GM20431 (cell line): ENCODE data around the gene IKZF1.

Experiments used
- in situ Hi-C: fragments of 300-500 bp; cut with MseI, MboI; formaldehyde crosslinking; loops from one replicate; pipeline ENCODE4 v1.15.0; 2020; ENCODE audit warnings: low sequenced_read_pairs; ENCODE audit not compliant: unreplicated experiment

The IKZF1 gene

GRCh38 chr7:50304129-50304910 is at the start of gene IKZF1:
IKZF1 (plus strand) TSS chr7:50304716; CDS start chr7:50319062, 14,346 bp downstream.
- in situ Hi-C loops = no loop called here

- in situ Hi-C loops = no loop called here
These were observed 42.9 kb upstream of the IKZF1 start for GRCh38 chr7:50261593-50261992.

- in situ Hi-C loops = no loop called here
These were observed 42.1 kb upstream of the IKZF1 start for GRCh38 chr7:50262446-50262845.

DNA sequence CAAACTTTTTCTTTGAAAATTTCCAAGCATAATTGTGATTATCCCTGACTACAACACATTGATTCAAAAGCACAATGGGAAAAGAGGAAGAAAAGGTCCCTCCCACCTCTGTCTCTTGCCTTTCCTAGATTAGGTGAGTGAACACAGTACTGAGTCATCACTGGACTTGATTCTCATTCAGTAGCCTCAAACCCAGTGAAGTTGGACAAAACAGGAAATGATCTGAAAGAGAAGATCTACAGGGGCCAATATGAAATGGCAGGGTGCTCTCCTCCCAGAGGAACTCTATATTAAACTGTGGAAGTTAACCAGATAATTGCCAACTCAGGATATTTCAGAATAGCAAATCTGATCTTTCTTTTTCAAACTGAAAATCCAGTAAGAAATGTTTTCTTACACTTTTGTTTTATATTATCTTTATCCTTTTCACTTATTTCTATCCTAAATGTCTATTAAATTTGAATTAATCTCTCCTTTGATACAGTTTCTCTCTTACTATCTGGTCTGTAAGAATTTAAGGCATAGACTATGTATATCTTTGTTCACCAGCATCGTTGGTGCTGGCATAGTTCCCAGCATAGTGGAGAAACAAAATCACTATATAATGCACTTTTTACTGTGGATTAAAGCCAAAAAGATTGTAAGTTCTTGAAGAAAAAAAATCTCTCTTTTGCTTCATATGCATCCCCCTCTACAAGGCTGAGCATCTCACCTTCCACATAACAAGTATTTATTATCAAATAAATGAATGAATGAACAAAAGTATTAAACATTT is 41.4 kb upstream of the IKZF1 start:
- in situ Hi-C loops = no loop called here

DNA sequence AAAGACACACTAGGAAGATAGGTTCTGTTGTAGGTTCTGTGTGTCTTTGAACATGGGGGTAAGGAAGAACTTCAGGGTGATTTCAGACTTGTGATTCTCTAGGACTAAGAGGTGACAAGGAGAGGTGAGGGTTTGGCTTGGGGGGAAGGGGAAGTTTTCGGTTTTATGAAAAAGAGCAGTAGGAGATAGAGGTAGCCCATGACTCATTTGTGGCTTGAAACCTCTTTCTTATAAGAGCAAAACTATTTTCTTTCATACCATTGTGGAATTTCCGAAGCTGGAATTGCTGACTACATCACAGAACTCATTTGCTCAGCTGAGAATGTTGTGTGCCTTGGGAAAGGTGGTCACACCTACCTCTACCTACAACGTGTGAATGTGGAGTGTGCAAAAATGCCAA is 39.6 kb upstream of the IKZF1 start:
- in situ Hi-C loops = no loop called here

DNA sequence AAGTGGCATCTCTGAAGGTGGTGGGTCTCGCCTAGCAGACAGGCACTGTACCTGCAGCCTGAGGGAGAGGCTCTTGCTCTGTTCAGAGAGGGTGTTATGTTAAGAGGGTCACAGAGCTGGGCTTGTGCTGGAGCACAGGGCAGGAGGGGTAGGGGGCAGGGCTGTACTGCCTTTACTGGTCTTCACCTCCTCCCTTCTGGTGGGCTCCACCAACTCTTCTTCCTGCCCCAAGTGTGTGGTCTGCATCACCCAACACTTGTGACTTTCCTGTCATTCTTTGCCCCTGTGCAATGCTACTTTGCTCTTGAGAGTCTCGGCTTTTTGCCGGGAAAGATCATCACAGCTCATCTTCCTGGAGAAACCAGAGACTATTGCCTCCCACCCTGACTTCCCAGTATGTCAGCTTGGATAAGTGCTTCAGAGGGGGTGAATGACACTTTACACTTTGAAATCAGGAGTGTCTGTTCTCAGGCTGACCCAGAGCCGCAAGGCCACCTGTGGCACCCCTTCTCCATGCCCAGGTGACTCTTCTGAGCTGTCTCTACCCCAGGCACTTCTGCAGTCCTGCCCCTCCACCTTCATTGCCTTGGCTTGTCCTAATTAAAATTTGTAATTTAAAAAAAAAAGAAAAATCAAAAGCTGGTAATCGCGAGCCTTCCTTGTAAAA is 38.4 kb upstream of the IKZF1 start:
- in situ Hi-C loops = no loop called here

GRCh38 chr7:50266635-50267386 is 37.7 kb upstream of the IKZF1 start:
- in situ Hi-C loops = no loop called here

DNA sequence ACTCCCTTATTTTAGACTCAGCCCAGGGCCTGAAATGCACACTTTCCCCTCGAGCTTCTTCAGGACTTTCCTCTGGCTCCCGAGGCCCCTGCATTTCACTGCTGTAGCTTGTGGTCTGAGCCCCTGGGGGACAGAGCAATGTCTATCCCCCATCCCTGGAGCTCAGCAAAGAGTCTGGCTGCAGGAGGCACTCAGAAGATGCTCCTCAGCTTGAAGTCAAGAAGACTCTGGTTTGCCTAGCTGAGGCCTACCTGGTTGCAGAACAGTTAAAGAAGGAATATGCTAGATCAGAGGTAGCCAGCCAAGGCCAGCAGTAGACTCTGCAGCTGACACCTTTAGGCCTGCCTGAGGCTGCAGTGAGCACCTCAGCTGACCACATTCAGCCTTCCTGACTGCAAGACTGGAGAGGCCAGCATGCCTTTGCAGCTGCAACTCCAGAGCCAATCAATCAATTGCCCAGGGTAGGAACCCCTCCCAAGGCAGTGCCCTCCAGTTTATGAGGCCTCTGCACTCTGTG is 36.9 kb upstream of the IKZF1 start:
- in situ Hi-C loops = no loop called here

- in situ Hi-C loops = no loop called here
These were observed 36.3 kb upstream of the IKZF1 start for GRCh38 chr7:50268223-50268622.

DNA sequence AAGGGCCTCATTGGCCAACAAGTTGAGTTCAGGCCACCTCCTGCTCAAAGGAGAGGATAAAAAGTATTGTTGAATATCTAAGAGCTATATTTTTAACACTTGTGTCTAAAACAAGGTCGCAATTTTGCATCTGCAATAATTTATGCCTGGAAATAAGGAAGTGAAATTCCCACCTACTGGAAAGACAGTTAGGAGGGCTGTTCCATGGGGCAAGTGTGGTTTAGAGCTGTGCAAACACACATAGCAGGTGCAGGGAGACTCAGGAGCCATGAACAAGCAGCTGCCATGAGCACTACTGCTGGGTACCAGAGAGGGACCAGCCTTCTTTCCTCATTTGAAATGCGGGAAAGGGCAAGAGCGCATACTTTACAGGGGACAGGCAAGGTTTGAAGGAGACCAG is 35.5 kb upstream of the IKZF1 start:
- in situ Hi-C loops = no loop called here

DNA sequence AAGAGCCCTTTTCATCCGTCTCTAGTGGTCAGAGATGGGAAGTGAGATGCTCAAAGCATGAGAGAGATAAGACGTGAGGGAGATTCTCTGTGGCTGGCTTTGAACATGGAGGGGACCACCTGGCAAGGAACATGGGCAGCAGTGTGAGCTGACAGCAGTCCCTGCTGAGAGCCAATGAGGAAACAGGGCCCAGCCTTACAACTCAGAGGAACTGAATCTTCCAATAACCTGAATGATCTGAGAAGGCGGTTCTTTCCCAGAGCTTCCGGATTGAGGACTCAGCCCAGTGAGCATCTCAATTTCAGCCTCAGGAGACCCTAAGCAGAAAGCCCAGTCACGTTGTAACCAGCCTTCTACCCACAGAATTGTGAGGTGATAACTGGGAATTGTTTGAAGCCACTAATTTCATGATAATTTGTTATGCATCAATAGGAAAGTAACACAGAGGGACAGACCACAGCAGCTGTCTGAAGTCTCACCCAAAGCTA is 33.9 kb upstream of the IKZF1 start:
- in situ Hi-C loops = no loop called here

- in situ Hi-C loops = no loop called here
These were observed 31.7 kb upstream of the IKZF1 start for GRCh38 chr7:50272808-50273207.

- in situ Hi-C loops = no loop called here
These were observed 31.2 kb upstream of the IKZF1 start for GRCh38 chr7:50273301-50273700.

DNA sequence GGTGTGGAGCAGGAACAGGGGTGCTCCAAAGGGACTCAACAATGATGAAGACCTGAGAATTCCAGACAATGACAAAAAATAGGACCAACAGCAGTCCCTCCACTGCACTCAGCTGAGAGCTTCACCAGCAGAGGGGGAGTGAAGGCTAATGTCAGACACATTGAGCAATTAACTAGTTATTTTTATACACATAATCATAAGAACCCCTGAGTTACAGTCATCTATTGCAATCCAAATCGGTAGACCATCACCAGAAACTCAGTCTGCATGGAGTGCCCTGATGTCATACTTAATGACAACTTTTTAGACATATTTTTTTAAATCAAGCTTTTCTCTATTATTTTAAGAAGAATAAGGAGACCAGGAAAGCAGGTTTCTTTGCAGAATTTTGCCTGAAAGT is 30.6 kb upstream of the IKZF1 start:
- in situ Hi-C loops = no loop called here

DNA sequence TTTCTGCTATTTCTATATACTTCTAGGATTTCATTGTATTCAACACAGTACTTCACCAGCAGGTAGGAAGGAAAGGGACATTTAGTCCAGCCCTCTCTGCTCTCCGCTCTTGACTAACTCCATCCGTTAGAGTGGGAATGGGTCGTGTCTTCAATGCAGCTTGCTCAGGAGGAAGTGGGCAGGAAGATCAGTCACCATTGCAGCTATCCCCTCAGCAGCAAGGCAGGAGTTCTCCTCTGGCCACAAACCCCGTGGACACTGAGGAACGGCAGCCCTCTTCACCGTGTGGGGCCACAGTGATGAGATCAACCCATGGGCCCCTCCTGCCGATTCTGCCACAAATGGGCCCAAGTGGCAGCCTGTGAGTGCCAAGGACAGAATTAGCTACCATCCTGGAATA is 30.2 kb upstream of the IKZF1 start:
- in situ Hi-C loops = no loop called here

DNA sequence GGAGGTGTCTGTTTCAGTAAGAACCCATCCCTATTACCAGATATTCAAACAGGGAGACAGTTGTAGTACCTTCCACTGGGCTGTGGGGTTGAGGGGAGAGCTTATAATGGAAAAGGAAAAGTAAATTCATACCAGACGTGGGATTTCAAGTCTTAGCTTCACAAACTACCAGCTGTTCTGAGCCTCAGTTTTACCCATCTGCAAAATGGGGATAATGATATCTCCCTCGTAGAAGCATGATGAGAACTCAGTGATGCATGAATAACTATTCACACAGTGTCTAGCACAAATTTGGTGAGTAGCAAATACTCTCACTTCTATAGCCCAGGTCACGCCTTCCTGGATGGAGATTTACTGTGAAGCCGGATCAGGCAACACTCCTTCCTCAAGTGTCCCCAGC is 29.1 kb upstream of the IKZF1 start:
- in situ Hi-C loops = no loop called here

- in situ Hi-C loops = no loop called here
These were observed 28.0 kb upstream of the IKZF1 start for GRCh38 chr7:50276483-50276882.

GRCh38 chr7:50278120-50278519 is 26.4 kb upstream of the IKZF1 start:
- in situ Hi-C loops = no loop called here

GRCh38 chr7:50281680-50282445 is 22.7 kb upstream of the IKZF1 start:
- in situ Hi-C loops = no loop called here
